Stimulated activated naive B cell treated with anti-CD40 and anti-IgM and Interleukin-4, amounts not matched to agents 10 μg/mL and 1 μg/mL and 100 μg/mL, for 72 hours (primary cell): ENCODE measurements around the gene LAP3.

Experiments
- ATAC-seq, 2 donors: fragments of 150-1000 bp; cut with Tn5 transposase; replicated peaks; 2 replicates each; pipeline ENCODE4 v1.10.0; 2021; ENCODE audit warnings: moderate library complexity in 1 of 2
- DNase-seq: peaks from one replicate; pipeline ENCODE4 v3.0.0; 2021
- H3K27ac Mint-ChIP-seq: one replicate; pipeline ENCODE4 v1.8.0; 2022; ENCODE audit warnings: mild to moderate bottlenecking, mixed read lengths
- H3K27me3 Mint-ChIP-seq, 2 donors: one replicate each; pipeline ENCODE4 v1.8.0; 2022; ENCODE audit warnings: mixed read lengths in 2 of 2
- H3K36me3 Mint-ChIP-seq, 2 donors: one replicate each; pipeline ENCODE4 v1.8.0; 2022; ENCODE audit warnings: mixed read lengths in 2 of 2, mild to moderate bottlenecking in 1 of 2
- H3K4me1 Mint-ChIP-seq, 2 donors: one replicate each; pipeline ENCODE4 v1.8.0; 2022; ENCODE audit warnings: mixed read lengths in 2 of 2, mild to moderate bottlenecking in 1 of 2
- H3K4me3 Mint-ChIP-seq, 2 donors: one replicate each; pipeline ENCODE4 v1.8.0; 2022; ENCODE audit warnings: mild to moderate bottlenecking in 2 of 2, mixed read lengths in 2 of 2, moderate library complexity in 1 of 2
- H3K9me3 Mint-ChIP-seq, 2 donors: one replicate each; pipeline ENCODE4 v1.8.0; 2022; ENCODE audit warnings: mixed read lengths in 2 of 2, mild to moderate bottlenecking in 1 of 2

LAP3 gene

GRCh38 chr4:17650406-17650805 is 73.4 kb downstream of the LAP3 start:
- Mint-ChIP-seq H3K4me3 (no peak overlapping the region), H3K27ac (no peak overlapping the region), H3K9me3 (peaks cover 3 to 4% of the 10 kb centered on the region in 2 donors), H3K27me3 (peaks cover 5 to 6% of the 10 kb centered on the region in 2 donors), H3K4me1 (no peaks in the 10 kb centered on the region), H3K36me3 (peaks cover 0 to 3% of the 10 kb centered on the region in 2 donors)
- ATAC-seq (no peak), DNase-seq (no peak)

- no peaks in the 10 kb centered on the region for H3K36me3 Mint-ChIP-seq
- peaks cover 1 to 3% of the 10 kb centered on the region in 2 donors for H3K9me3 Mint-ChIP-seq
- no peak overlapping the region for H3K27ac Mint-ChIP-seq
- peaks cover 18 to 32% of the 10 kb centered on the region in 2 donors for H3K27me3 Mint-ChIP-seq
- DNase-seq (no peak), ATAC-seq (peak in 1 of 2 donors; percentile 58)
- no peaks in the 10 kb centered on the region for H3K4me1 Mint-ChIP-seq
- H3K4me3 Mint-ChIP-seq, result no peak overlapping the region
Observed at GRCh38 chr4:17654701-17655100, 77.7 kb downstream of the LAP3 start.

DNA sequence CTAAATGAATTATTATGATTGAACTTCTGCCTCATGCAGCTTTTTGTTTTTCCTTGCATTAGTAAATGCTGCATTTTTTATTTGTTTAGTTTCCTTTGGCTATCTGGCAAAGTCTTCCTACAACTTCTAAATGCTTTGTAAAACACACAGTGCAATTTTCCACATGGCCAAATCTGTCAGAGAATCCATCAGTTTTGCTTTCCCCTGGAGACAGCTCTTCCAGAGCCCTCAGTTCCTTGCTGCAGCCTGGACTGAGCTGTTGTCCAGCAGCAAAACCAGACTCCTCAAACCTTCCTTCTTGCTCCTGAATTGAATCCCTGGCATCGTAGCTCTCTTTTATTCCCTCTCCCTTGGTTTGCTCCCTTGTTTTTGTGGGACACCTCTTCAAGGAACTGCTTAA is 80.1 kb downstream of the LAP3 start:
- H3K9me3 Mint-ChIP-seq, result no peaks in the 10 kb centered on the region
- no peaks in the 10 kb centered on the region for H3K4me1 Mint-ChIP-seq
- H3K27ac Mint-ChIP-seq, result no peak overlapping the region
- ATAC-seq, result no peak
- no peak for DNase-seq
- H3K27me3 Mint-ChIP-seq, result peaks cover 17 to 29% of the 10 kb centered on the region in 2 donors
- H3K36me3 Mint-ChIP-seq, result no peaks in the 10 kb centered on the region
- H3K4me3 Mint-ChIP-seq, result no peak overlapping the region
